Glomerular endothelial cell (primary cell): ENCODE measurements around the gene LRP5. TPM values are rescaled to one million over a fixed set of nuclear protein-coding genes. Genes with fewer than 3 reads are reported as not detected.
"Not testable (repeated sequence)": the region's sequence is repeated elsewhere in the genome, so short reads cannot be mapped to it uniquely, and the experiment has no call there.

Experiments
- DNase-seq: peaks from one replicate; pipeline ENCODE4 v3.0.0-alpha.2; 2011; ENCODE audit warnings: low read depth, low spot score; ENCODE audit errors: extremely low read depth
- total RNA-seq: library from RNA; depleted of rRNA; stranded (reverse); fragments of >200 nt; gene quantifications from 2 replicates; pipeline ENCODE4 v1.2.3, GENCODE V29; 2015

The LRP5 gene
- total RNA-seq, 1 donor from 2014 or later: 72.2 TPM

DNA sequence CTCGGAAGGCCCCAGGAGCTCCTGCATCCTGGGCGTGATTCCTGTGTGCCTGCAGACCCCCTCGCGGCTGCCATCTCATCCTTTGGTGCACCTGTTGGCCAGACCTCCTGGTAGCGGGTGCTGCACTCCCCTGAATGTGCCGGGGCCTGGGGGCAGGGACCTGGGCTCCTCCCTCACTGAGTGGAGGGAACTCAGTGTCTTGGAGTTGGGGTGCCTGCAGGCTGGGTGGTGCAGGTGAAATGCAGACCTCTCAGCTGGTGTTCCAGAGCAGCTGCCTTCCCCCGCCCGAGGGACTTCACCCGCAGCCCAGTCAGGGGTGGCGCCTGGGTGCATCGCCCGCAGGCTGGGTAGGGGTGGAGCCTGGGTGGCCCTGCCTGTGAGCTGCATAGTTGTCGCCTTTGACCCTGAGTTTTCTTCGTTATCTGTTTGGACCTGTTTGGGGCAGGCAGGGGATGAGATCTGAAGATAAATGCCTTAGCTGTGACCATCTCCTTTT lies 31.4 kb downstream of the LRP5 start:
- DNase-seq: no peak

DNA sequence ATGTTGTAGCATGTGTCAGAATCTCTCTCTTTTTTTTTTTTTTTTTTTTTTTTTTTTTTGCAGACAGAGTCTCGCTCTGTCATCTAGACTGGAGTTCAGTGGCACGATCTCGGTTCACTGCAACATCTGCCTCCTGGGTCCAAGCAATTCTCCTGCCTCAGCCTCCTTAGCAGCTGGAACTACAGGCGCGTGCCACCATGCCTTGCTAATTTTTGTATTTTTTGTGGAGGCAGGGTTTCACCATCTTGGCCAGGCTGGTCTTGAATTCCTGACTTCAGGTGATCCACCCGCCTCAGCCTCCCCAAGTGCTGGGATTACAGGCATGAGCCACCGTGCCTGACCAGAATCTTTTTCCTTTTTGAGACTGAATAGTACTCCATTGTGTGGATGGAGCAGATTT lies 32.4 kb downstream of the LRP5 start:
- not testable (repeated sequence) for DNase-seq

DNA sequence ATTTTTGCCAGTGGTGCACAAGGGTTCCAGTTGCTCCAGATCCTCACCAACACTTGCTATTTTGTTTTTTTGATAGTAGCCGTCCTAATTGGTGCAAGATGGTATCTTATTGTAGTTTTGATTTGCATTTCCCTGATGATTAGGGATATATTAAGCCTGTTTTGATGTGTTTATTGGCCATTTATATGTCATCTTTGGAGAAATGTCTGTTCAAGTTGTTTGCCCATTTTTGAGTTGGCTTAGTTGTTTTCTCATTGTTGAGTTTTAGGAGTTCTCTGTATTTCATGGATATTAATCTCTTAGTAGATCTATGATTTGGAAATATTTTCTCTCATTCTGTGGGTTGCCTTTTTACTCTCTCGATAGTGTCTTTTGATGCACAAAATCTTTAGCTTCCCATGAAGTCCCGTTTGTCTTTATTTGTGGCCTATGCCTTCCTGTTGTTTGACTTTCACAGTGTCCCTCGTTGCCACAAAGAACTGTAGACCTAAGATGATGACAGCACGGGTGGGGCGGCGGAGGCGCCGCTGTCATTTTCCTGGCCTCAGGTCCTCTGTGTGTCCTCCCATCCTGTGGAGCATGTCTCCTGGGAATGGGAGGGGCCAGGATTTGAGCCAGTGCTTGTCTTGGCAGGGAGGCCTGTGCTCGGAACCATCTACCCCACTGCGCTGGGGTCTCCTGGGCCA lies 33.5 kb downstream of the LRP5 start:
- no peak for DNase-seq

DNA sequence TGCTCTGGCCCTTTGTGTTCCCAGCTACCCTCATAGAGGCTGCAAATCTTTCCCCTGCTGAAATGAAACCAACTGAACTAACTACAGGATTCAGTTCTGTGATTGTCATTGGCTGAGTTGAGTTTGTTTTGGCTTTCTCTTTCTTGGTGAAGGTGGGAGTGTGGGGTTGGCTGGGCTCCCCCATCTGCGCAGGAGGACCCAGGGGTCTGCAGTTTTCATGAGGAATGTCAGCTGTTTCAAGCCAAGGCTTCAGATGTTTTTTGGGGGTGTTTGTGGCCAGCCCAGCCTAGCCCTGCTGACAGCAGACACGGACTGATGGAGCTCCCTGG lies 34.0 kb downstream of the LRP5 start:
- no peak for DNase-seq

DNA sequence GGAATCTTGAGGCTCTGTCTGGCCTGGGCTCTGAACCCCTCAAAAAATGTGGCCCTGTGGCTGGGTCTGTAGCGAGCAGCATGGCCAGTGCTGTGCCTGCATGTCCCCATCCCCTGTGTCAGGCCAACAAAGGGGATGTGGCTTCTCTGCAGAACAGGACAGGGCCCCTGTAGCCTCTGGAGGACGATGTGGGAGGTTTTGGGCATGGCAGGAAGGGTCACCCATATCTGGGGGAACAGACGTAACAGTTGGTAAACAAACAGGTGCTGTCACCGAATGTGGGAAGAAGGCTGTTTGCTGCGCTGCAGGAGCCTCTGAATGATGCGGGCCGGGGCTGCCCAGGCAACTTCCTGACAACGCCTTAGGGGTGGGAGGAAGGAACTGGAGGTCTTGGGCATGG lies 35.0 kb downstream of the LRP5 start:
- no peak for DNase-seq

DNA sequence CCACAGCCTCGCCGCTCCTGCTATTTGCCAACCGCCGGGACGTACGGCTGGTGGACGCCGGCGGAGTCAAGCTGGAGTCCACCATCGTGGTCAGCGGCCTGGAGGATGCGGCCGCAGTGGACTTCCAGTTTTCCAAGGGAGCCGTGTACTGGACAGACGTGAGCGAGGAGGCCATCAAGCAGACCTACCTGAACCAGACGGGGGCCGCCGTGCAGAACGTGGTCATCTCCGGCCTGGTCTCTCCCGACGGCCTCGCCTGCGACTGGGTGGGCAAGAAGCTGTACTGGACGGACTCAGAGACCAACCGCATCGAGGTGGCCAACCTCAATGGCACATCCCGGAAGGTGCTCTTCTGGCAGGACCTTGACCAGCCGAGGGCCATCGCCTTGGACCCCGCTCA lies 35.5 kb downstream of the LRP5 start:
- no peak for DNase-seq

DNA sequence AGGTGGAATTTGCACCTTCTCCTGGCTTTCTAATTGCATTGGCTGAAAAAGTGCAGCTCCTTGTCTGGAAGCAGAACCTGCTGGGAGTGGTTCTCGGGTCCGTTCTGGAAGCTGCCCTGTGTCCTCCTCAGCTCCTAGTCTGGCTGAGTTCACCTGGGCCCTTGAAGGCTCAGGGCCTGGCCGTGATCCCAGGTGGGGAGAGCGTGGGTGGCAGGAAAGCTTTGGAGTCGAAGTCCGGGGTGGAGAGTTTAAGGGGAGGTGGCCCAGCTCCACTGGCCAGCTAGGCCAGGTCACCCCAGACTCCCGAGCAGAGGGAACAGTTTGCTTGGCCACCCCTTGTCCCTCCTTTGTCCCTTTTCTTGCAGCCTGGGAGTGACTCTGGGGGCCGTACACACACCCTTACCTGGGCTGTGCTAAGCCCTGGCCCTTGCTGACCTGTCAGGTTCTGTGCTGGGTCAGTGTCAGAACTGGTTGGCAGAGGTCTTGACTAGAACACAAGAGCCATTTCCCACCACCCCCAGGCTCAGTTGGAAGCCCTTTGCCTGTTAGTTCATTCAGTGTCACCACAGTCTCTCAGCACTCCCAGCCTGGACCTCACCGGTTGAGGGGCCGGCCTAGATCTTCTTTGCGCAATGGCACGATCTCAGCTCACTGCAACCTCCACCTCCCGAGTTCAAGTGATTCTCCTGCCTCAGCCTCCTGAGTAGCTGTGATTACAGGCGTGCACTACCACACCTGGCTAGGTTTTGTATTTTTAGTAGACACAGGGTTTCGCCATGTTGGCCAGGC lies 37.3 kb downstream of the LRP5 start:
- DNase-seq: no peak

DNA sequence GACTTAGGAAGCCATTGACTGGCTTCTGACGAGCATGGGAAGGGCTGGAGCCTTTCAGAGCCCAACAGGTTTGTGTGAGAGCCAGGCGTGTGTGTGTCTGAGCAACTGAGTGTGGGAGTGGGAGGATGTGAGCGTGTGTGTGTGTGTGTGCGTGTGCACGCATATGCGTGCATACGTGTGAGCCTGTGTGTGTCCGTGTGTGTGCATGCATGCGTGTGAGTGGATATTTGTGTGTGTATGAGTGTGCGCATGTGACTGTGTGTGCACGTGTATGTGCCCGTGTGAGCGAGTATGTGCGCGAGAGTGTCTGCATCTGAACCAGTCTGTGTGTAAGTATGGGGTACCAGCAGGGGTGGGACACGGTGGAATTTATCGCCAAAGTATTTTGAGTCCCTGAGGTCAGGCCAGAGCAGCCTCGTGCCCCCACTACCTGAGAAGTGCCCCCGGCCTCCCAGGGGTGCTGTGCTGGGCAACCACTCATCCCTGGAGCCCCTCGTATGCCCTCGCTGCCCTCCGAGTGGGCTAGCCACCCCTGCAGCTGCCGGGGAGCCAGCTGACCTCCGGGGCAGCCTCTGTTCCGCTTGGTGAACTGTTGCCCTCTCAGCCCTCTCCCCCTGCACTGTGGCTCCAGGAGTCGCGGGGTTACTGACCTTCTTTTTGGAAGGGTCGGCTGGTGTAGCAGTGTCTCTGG lies 38.5 kb downstream of the LRP5 start:
- DNase-seq: no peak

DNA sequence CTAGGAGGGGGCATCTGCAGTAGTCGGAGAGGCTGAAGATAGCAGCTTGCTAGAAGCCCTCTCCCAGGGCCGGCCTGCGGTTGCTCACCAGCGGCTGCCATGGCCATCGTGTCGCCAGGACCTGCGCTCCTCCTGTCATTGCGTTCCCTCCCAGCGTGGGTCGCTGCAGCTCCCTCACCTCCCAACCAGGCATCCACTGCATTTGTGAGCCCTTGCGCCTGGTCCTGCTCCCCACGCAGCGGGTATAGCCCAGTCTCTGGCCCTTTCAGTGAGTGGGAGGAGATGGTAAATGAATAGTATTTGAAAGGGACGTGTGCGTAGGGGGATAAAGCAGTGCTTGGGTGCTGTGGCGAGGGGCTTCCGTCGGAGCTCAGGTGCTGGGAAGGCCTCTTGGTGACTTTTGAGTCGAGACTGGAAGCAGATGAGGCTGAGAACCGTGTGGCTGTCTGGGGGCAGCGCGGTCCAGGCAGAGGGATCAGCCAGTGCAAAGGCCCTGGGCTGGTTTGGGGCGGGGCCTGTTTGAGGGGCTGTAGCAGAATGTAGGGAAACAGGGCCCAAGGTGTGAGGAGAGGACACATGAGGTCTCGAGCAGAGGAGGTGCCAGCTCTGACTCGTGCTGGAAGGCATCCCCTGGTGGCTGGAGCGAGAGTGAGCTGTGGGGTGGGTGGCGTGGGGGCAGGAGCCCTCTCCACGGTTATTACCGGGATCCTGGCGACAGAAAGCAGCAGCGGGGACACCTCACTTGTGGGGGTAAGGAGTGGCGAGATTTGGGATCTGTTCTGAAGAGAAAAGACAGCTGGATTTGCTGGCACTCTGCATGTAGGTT lies 39.3 kb downstream of the LRP5 start:
- no peak for DNase-seq

DNA sequence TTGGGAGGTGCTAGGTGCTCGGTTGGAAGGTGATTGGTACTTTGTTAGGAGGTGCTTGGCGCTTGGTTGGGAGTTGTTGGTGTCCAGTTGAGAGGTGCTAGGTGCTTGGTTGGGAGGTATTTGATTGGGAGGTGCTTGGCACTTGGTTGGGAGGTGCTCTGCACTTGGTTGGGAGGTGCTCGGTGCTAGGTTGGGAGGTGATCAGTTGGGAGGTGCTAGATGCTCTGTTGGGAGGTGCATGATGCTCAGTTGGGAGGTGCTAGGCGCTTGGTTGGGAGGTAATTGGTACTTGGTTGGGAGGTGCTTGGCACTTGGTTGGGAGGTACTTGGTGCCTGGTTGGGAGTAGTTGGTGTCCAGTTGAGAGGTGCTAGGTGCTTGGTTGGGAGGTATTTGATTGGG lies 40.2 kb downstream of the LRP5 start:
- DNase-seq: no peak

DNA sequence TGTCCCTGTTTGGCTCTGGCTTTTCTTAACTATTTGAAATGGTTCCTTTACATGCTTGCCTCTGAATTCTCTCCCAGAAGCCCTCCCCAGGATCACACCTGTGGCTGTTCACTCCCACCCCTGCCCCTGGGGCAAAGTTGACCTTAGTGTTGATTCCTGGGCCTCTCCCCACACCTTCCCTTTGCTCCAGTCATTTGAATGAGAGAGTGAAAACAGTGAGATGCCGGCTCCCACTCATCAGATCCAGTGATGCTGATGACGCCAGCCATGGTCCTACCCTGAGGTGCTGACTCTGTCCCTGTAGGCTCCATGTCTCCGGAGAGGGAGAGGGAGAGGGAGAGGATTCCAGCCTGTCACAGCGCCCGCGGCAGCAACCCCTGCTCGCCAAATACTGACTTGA lies 40.7 kb downstream of the LRP5 start:
- DNase-seq: no peak

DNA sequence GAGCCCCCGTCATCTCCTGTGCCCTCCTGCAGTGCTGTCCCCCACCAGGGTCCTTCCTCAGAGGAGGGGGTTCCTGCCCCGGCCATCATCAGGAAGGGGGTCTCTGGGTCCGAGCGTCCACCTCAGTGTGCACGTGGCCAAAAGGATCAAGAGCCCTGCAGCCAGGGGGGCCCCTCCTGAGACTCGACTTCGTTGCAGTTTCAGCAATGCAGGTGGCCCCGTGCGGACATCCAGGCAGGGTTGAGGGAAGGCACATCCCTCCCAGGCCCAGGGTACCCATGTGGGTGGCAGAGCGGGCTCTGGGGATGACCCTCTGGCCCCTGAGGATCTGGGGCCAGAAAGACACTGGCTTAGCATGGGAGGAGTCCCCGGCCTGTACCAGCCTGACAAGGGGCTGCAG lies 41.3 kb downstream of the LRP5 start:
- DNase-seq: no peak

DNA sequence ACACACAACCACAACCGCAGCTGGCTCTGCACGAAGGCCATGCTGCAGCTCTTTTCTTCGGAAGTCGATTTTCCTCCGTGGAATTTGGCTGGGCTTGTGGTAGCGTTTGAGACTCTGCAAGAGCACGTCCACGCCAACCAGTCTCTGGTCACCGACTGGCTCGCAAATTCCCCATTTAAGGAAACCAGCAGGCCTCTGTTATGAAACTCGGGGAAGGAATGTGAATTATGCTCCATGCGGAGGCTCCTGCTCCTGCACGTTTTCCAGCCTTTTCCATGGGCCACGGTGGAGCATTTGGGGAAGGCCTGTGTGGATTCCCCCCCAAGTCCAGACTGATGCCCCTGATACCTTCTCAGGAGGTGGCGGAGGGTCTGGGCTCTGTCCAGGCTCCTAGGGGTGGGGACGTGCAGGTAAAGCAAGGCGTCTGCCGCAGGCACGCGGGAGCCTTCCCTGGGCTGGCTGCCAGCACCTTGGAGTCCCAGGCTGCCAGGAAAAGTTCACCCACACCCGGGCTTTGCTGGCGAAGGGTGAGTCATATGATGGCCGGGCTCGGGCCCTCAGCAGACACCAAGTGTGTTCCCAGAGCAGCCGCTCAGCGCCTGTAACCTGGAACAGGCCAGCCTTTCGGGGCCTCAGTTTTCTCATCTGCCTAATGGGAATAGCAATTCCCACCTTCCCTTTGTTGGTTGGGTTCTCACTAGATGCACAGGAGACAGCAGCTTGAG lies 41.9 kb downstream of the LRP5 start:
- no peak for DNase-seq

DNA sequence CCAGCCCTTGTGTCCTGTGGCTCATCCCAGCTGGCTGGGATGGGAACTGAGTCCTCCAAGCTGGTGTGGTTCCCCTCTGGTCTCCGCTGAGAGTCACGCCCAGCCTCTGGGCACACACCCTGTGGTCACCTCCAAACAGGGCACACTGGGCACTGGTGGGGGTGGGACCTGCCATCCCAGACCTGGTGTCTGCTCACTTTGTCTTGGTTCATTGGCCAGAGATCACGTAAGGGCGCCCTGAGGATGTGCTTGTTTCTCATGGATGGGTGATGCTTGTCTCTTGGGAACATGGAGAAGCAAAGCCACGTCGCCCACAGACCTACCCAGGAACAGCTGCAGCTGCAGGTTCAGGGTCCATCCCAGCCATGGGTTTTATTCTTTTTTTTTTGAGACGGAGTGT lies 43.1 kb downstream of the LRP5 start:
- no peak for DNase-seq

DNA sequence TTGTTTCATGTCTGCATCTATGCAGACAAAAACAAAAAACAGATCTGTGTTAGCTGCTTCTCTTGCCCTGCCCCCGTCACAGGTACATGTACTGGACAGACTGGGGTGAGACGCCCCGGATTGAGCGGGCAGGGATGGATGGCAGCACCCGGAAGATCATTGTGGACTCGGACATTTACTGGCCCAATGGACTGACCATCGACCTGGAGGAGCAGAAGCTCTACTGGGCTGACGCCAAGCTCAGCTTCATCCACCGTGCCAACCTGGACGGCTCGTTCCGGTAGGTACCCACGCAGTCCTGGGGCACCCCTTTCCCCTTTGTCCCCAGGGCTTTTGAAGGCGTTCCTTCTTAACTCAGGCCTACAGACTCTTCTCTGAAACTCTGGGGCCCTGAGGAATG lies 45.2 kb downstream of the LRP5 start:
- DNase-seq: no peak

DNA sequence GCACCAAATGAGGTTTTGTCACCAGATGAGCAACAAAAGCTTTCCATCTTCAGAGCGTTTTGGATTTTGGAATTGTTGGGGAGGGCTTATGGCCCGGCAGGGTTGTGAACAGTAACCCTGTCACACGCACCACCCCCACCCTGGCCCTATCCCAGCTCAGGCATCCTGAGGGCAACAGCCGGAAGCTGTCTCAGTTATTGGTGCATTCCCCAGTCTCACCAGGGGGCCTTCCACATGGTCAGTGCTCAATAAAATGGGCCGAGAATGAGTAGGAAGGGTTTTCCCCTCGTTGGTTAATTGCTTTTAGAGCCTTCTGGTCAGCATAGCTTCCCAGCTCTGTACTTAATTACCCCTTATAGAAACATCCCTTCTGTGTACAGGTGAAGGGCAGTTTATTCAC lies 46.0 kb downstream of the LRP5 start:
- DNase-seq: no peak

DNA sequence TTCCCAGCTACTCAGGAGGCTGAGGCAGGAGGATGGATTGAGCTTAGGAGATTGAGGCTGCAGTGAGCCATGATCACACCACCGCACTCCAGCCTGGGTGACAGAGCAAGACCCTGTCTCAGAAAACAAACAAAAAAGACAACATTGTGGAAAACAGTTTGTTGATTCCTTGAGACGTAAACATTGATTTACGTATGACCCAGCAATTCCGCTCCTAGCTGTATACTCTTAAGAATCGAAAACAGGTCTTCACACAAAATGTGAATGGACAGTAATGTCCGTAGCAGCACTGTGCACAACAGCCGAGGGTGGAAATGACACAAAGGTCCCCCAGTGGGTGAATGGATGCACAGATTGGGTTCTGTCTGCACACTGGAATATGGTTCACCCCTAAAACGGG lies 49.3 kb downstream of the LRP5 start:
- no peak for DNase-seq

DNA sequence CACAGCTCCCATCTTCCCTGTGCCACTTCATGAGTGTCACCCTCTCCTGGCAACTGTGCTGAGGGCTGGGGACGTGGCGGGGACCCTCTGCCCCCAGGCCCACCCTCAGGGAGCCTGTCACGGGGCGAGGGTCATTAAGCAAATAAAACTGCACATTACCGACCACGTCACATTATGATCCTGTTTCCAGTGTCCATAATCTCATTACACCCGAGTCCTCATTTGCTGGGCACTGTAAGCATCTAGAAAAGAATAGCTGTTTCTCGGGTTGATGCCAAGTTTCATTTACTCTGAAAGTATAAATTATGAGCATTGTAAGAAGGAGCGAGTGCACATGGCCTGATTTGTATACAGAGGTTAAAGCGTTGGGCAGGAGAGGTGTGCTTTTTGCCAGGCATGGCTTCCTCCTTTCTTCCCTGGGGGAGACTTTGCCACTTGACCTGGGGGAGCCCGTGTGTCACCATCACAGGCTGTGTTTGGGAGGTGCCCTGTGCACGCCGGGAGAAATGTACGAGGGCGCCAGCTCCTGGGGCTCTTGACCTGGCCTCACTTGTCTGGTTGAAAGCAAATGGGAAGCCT lies 50.5 kb downstream of the LRP5 start:
- no peak for DNase-seq

DNA sequence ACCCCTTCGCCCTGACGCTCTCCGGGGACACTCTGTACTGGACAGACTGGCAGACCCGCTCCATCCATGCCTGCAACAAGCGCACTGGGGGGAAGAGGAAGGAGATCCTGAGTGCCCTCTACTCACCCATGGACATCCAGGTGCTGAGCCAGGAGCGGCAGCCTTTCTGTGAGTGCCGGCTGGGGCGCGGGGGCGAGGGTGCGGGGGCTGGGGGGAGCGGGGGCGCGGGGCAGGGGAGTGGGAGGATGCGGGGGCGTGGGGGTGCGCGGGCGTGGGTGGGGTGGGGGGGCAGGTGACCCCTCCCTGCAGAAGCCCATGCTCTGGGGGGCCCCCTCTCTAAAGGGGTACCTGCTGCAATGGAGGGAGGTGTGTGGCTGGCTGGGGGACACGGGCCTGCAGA lies 51.4 kb downstream of the LRP5 start:
- no peak for DNase-seq

DNA sequence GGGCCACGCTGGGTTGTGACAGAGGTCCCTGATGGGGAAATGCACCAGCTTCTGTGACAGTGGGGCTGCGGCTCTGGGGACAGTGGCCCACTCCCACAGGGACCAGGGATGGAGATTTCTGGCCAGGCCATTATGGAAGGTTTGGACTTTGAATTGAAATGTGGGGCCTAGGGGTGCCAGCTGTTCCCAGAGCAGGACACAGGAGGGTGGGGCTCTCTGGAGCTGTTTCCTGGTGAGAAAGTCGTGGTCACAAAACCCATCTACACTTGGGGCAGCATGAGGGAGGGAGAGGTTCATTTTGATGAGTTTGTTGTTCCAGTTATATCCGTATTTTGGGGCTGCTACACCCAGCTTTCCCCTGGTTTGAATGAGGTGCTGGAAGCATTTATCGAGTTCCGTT lies 52.2 kb downstream of the LRP5 start:
- DNase-seq: no peak
